ENCODE measurements around the gene PLPPR3.

Gene PLPPR3

GRCh38 chr19:821825-822503 lies at the start of gene PLPPR3:
Gene PLPPR3, minus strand, starts transcription at chr19:821955. Its CDS starts 396 bp downstream, at chr19:821559.
- no peak for DNase-seq (ENCODE audit: low read depth)

- no peak for DNase-seq (ENCODE audit: low read depth)
Observed at GRCh38 chr19:870963-871401, 49.2 kb upstream of the PLPPR3 start.

- DNase-seq (ENCODE audit: low read depth) = no peak
Observed at GRCh38 chr19:870314-870713, 48.6 kb upstream of the PLPPR3 start.

- DNase-seq (ENCODE audit: low read depth) = no peak
Observed at GRCh38 chr19:869245-870177, 47.8 kb upstream of the PLPPR3 start.

GRCh38 chr19:868458-869244 lies 46.9 kb upstream of the PLPPR3 start:
- DNase-seq (ENCODE audit: low read depth) = no peak

- DNase-seq (ENCODE audit: low read depth) = no peak
Observed at GRCh38 chr19:867855-868457, 46.2 kb upstream of the PLPPR3 start.

- DNase-seq (ENCODE audit: low read depth) = no peak
Observed at GRCh38 chr19:867301-867793, 45.6 kb upstream of the PLPPR3 start.

GRCh38 chr19:866769-867300 lies 45.1 kb upstream of the PLPPR3 start:
- DNase-seq (ENCODE audit: low read depth) = no peak

- DNase-seq (ENCODE audit: low read depth) = no peak
Observed at GRCh38 chr19:863315-863620, 41.5 kb upstream of the PLPPR3 start.

- peak; percentile 86 for DNase-seq (ENCODE audit: low read depth)
Observed at GRCh38 chr19:862581-863314, 41.0 kb upstream of the PLPPR3 start.

- DNase-seq (ENCODE audit: low read depth) = peak; percentile 94
Observed at GRCh38 chr19:861756-862580, 40.2 kb upstream of the PLPPR3 start.

GRCh38 chr19:861141-861755 lies 39.5 kb upstream of the PLPPR3 start:
- DNase-seq (ENCODE audit: low read depth) = no peak

- no peak for DNase-seq (ENCODE audit: low read depth)
Observed at GRCh38 chr19:858868-859843, 37.4 kb upstream of the PLPPR3 start, which contains the start of gene CFD. Gene CFD, plus strand, starts transcription at chr19:859664. Its CDS starts 26 bp downstream, at chr19:859690.

- DNase-seq (ENCODE audit: low read depth) = no peak
Observed at GRCh38 chr19:858284-858683, 36.5 kb upstream of the PLPPR3 start.

- no peak for DNase-seq (ENCODE audit: low read depth)
Observed at GRCh38 chr19:855566-856120, 33.9 kb upstream of the PLPPR3 start.

- DNase-seq (ENCODE audit: low read depth) = no peak
Observed at GRCh38 chr19:855142-855541, 33.4 kb upstream of the PLPPR3 start.

GRCh38 chr19:854549-854948 lies 32.8 kb upstream of the PLPPR3 start:
- no peak for DNase-seq (ENCODE audit: low read depth)
